ENCODE data around the gene DGKD. TPM values are rescaled to one million over a fixed set of nuclear protein-coding genes. Genes with fewer than 3 reads are reported as not detected.

The DGKD gene
- total RNA-seq, 4 donors from 2014 or later: 9.1 to 21.9 (median 17.8) TPM

- WGBS, 2 donors (ENCODE audit: low coverage in 1 of 2): 83 to 89% methylated on average over 2 to 11 of the region's 15 CpGs
- Histone ChIP-seq H3K9me3 (no peaks in the 10 kb centered on the region), H3K27me3 (no peaks in the 10 kb centered on the region), H3K4me1 (peaks cover 0 to 44% (median 0%) of the 10 kb centered on the region in 3 donors), H3K27ac (no peak overlapping the region), H3K36me3 (peaks cover 0 to 90% of the 10 kb centered on the region in 2 donors), H3K4me3 (no peak overlapping the region)
- TF ChIP-seq POLR2AphosphoS5 (IDR thresholded peaks at IDR 0.05) (no peak), POLR2A (IDR thresholded peaks at IDR 0.05) (no peak), CTCF (IDR thresholded peaks at IDR 0.05) (no peak), EP300 (IDR thresholded peaks at IDR 0.05) (no peak)
- ATAC-seq: no peak
Measured at GRCh38 chr2:233485726-233486125, 131.4 kb downstream of the DGKD start.

- 65 to 92% methylated on average over 2 to 4 of the region's 4 CpGs for WGBS, 2 donors (ENCODE audit: low coverage in 1 of 2)
Measured at GRCh38 chr2:233486357-233486756, 132.1 kb downstream of the DGKD start.

GRCh38 chr2:233486778-233487552, 132.7 kb downstream of the DGKD start:
- no peak for ATAC-seq
- H3K27me3 ChIP-seq: no peaks in the 10 kb centered on the region
- peak overlapping the region in 3 of 4 donors; percentile 25 to 38 (median 26) for H3K27ac ChIP-seq
- peaks cover 0 to 92% of the 10 kb centered on the region in 2 donors for H3K36me3 ChIP-seq
- 37 to 38% methylated on average over 3 to 4 of the region's 4 CpGs for WGBS, 2 donors (ENCODE audit: low coverage in 1 of 2)
- peaks cover 0 to 32% (median 0%) of the 10 kb centered on the region in 3 donors for H3K4me1 ChIP-seq
- no peak overlapping the region for H3K4me3 ChIP-seq
- H3K9me3 ChIP-seq: no peaks in the 10 kb centered on the region
- TF ChIP-seq POLR2AphosphoS5 (IDR thresholded peaks at IDR 0.05) (no peak), CTCF (IDR thresholded peaks at IDR 0.05) (no peak), EP300 (IDR thresholded peaks at IDR 0.05) (no peak), POLR2A (IDR thresholded peaks at IDR 0.05) (no peak)

More at GRCh38 chr2:233486357-233486756, 132.1 kb downstream of the DGKD start:
- no peak overlapping the region for H3K4me3 ChIP-seq
- peaks cover 0 to 92% of the 10 kb centered on the region in 2 donors for H3K36me3 ChIP-seq
- peak overlapping the region in 3 of 4 donors; percentile 25 to 38 (median 26) for H3K27ac ChIP-seq
- no peak for TF ChIP-seq POLR2AphosphoS5 (IDR thresholded peaks at IDR 0.05)
- TF ChIP-seq EP300 (IDR thresholded peaks at IDR 0.05): no peak
- no peak for TF ChIP-seq CTCF (IDR thresholded peaks at IDR 0.05)
- TF ChIP-seq POLR2A (IDR thresholded peaks at IDR 0.05): no peak
- H3K9me3 ChIP-seq: no peaks in the 10 kb centered on the region
- ATAC-seq: no peak
- H3K27me3 ChIP-seq: no peaks in the 10 kb centered on the region
- H3K4me1 ChIP-seq: peaks cover 0 to 38% (median 0%) of the 10 kb centered on the region in 3 donors

GRCh38 chr2:233487748-233488345, 133.6 kb downstream of the DGKD start:
- no peak for TF ChIP-seq POLR2AphosphoS5 (IDR thresholded peaks at IDR 0.05)
- no peak for TF ChIP-seq EP300 (IDR thresholded peaks at IDR 0.05)
- no peak for TF ChIP-seq POLR2A (IDR thresholded peaks at IDR 0.05)
- 64 to 79% methylated on average over 7 to 9 of the region's 9 CpGs for WGBS, 2 donors (ENCODE audit: low coverage in 1 of 2)
- Histone ChIP-seq H3K4me3 (no peak overlapping the region), H3K36me3 (peaks cover 2 to 92% of the 10 kb centered on the region in 2 donors), H3K4me1 (peaks cover 0 to 28% (median 0%) of the 10 kb centered on the region in 3 donors), H3K27ac (no peak overlapping the region), H3K27me3 (no peaks in the 10 kb centered on the region), H3K9me3 (no peaks in the 10 kb centered on the region)
- no peak for ATAC-seq

- TF ChIP-seq POLR2AphosphoS5 (IDR thresholded peaks at IDR 0.05): no peak
- TF ChIP-seq POLR2A (IDR thresholded peaks at IDR 0.05): no peak
- TF ChIP-seq CTCF (IDR thresholded peaks at IDR 0.05): no peak
- TF ChIP-seq EP300 (IDR thresholded peaks at IDR 0.05): no peak
- peaks cover 4 to 90% of the 10 kb centered on the region in 2 donors for H3K36me3 ChIP-seq
- whole genome bisulfite sequencing, 2 donors (ENCODE audit: low coverage in 1 of 2): 40 to 81% methylated on average over 2 to 10 of the region's 10 CpGs
- H3K9me3 ChIP-seq: no peaks in the 10 kb centered on the region
- no peak overlapping the region for H3K4me3 ChIP-seq
- peak overlapping the region in 2 of 4 donors; percentile 23 to 46 for H3K27ac ChIP-seq
- H3K4me1 ChIP-seq: peaks cover 0 to 28% (median 0%) of the 10 kb centered on the region in 3 donors
- no peaks in the 10 kb centered on the region for H3K27me3 ChIP-seq
- no peak for ATAC-seq
Measured at GRCh38 chr2:233489143-233489542, 134.8 kb downstream of the DGKD start.

Data from gastroesophageal sphincter (tissue), 4 donors.